HFF-Myc (cell line): ENCODE measurements around the gene FOXF2.
A peak's percentile ranks its signal among the peaks of the same experiment; 100 is the strongest.

Source experiments
- DNase-seq: peaks from one replicate; pipeline ENCODE4 v3.0.0-alpha.2; 2011; ENCODE audit warnings: low read depth; ENCODE audit errors: extremely low read depth
- H3K4me3 ChIP-seq: replicated peaks from 2 replicates; pipeline ENCODE4 v1.5.1; 2011; ENCODE audit warnings: low read depth, mild to moderate bottlenecking, control low read depth, low read length
- CTCF ChIP-seq: IDR thresholded peaks from 2 replicates; pipeline ENCODE4 v1.5.1; 2012; ENCODE audit warnings: mild to moderate bottlenecking, low read depth, low read length, control low read depth; ENCODE audit errors: missing control alignments

Gene FOXF2

DNA sequence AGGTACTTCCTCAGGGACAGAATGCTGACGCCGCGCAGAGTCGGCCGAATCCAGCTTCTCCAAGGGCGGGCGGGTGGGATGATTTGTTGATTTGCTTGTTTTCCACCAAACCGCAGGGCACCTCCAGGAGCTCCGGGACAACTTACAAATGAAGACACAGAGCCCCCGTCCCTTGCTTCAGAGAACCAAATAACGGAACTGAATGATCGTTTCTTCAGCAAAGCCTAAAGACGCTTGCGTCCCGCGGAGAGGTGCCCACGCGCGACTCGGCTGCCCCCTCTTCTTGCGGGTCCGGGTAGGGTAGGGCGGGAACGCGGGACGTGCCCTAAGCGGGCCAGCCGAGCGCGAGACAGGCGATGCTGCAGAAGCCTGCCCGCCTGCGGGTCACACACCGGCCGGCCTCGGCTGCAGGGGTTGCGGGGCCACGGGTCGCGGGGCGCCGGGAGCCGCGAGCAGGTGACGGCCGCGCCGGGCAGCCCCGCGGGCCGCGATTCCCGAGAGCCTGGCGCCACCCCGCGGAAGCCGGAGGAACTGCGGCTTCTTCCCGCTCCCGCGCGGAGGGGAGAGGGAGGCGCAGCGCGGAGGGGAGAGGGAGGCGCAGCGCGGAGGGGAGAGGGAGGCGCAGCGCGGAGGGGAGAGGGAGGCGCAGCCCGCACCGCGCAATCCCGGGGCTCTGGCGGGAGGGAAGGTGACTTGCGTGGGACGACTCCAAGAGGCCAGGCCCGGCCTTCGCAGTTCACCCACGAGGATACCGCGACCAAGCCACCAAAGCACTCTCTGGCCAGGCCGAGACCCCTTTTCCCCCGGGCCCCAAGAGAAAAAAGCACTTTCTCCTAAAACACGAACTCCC is 7.7 kb upstream of the FOXF2 start:
- TF ChIP-seq CTCF, result peak; percentile 57
- H3K4me3 ChIP-seq, result peak overlapping the region; percentile 42
- no peak for DNase-seq

GRCh38 chr6:1382331-1382882 is 7.0 kb upstream of the FOXF2 start:
- peak overlapping the region; percentile 42 for H3K4me3 ChIP-seq
- TF ChIP-seq CTCF, result no peak

GRCh38 chr6:1382883-1383728 is 6.3 kb upstream of the FOXF2 start:
- TF ChIP-seq CTCF, result no peak
- no peak overlapping the region for H3K4me3 ChIP-seq
- no peak for DNase-seq

More at GRCh38 chr6:1382331-1382882, 7.0 kb upstream of the FOXF2 start:
- no peak for DNase-seq

GRCh38 chr6:1383729-1384548 is 5.4 kb upstream of the FOXF2 start:
- DNase-seq, result no peak
- TF ChIP-seq CTCF, result no peak
- H3K4me3 ChIP-seq, result no peak overlapping the region

DNA sequence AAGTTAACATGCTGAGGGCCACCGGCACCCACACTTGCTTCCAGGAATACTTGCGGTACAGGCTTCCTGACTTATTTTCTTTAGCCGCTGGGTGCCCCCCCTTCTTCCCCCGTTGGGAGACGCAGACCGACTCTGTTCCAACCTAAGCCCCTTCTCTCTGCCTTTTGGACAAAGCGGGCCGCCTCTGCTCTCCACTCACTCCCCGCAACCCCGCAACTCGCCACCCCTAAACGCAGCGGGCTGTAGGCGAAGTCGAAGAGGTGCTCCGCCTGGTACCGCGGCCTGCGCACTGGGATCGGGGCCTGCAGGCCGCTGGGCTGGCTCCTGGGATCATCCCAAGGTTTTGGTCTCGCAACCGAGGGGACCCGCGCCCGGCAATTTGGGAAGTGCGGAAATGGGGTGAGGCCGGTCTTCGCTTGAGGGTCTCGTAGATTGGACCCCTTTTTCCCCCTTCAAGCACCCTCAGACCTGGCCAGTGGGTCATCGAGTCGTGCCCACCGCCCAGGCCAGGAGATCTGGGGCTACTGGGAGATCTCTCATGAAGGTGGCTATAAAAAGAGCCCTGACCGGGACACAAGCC is 4.7 kb upstream of the FOXF2 start:
- H3K4me3 ChIP-seq, result no peak overlapping the region

More for the DNA sequence above, 4.7 kb upstream of the FOXF2 start:
- no peak for DNase-seq
- TF ChIP-seq CTCF, result no peak
